Stimulated activated CD4-positive, alpha-beta T cell treated with anti-CD3 and anti-CD28 coated beads, Interleukin-15, amount 100 ng/mL, for 24 hours (primary cell): Measurements from ENCODE around the gene DISP2.

Experiments
- DNase-seq: peaks from one replicate; pipeline ENCODE4 v3.0.0-alpha.2; 2020

Gene DISP2

GRCh38 chr15:40365624-40366456 is 7.8 kb downstream of the DISP2 start:
- DNase-seq, result no peak

- DNase-seq, result no peak
Measured at GRCh38 chr15:40366457-40367370, 8.7 kb downstream of the DISP2 start.

GRCh38 chr15:40367371-40367685 is 9.3 kb downstream of the DISP2 start:
- no peak for DNase-seq

- DNase-seq, result peak; percentile 90
Measured at GRCh38 chr15:40367686-40368611, 9.9 kb downstream of the DISP2 start.

GRCh38 chr15:40368719-40369473 is 10.9 kb downstream of the DISP2 start:
- no peak for DNase-seq

GRCh38 chr15:40369474-40369869 is 11.5 kb downstream of the DISP2 start:
- DNase-seq, result no peak

- DNase-seq, result no peak
Measured at GRCh38 chr15:40369971-40370370, 12.0 kb downstream of the DISP2 start.

- no peak for DNase-seq
Measured at GRCh38 chr15:40372981-40373380, 15.0 kb downstream of the DISP2 start.

- no peak for DNase-seq
Measured at GRCh38 chr15:40377606-40378005, 19.6 kb downstream of the DISP2 start.

- no peak for DNase-seq
Measured at GRCh38 chr15:40379374-40379773, 21.4 kb downstream of the DISP2 start.

- DNase-seq, result no peak
Measured at GRCh38 chr15:40379853-40380252, 21.8 kb downstream of the DISP2 start.

- no peak for DNase-seq
Measured at GRCh38 chr15:40380636-40381035, 22.6 kb downstream of the DISP2 start.

GRCh38 chr15:40381818-40382529 is 24.0 kb downstream of the DISP2 start:
- DNase-seq, result no peak

- DNase-seq, result peak; percentile 97
Measured at GRCh38 chr15:40382580-40383456, 24.8 kb downstream of the DISP2 start, which contains the start of gene KNSTRN. Gene KNSTRN, plus strand, starts transcription at chr15:40382721. Its CDS starts 115 bp downstream, at chr15:40382836.

GRCh38 chr15:40386480-40386879 is 28.5 kb downstream of the DISP2 start:
- no peak for DNase-seq

GRCh38 chr15:40388941-40389823 is 31.2 kb downstream of the DISP2 start:
- DNase-seq, result no peak

GRCh38 chr15:40389824-40390595 is 32.0 kb downstream of the DISP2 start:
- no peak for DNase-seq
